Measurements from ENCODE around the gene ACP7. TPM values are rescaled to one million over a fixed set of nuclear protein-coding genes. Genes with fewer than 3 reads are reported as not detected.
A peak's percentile ranks its signal among the peaks of the same experiment; 100 is the strongest.

Gene ACP7
- total RNA-seq, 1 experiment from 2014 or later = 0.11 TPM

DNA sequence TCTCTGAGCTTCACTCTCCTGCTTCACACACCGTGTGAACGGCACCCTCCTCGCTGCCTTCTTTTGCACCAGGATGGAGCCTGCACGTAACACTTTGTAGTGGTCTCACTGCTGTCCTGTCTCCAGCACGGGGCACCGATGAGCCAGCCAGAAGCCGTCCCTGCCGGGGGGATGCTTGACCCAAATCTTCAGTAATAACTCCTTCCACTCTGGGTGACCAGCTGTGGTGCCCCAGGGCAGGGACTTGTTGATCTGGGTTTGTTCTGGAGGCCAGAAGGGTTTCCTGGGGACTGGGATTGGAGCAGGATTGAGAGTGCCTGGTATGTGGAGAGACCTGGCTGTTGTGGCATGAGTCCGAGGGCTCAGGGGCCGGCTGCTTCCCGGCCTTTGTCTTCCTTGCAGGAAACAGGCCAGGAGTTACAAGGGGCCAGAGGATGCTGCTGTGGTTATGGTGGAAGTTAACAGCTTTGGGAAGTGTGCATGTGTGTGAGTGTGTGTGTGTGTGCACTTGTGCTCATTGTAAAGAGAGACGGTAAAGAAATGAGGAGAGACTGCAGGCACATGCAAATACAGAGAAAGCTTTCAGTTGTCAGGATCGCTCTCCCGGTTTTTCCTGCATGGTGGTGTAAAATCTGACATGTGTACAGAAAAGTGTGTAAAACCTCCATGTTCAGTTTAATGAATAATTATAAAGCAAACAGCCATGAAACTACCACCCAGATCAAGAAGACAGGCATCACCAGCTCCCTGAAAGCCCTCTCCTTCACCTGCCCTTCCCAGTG, 60.3 kb downstream of the ACP7 start (continued):
- TF ChIP-seq CREB1 (CRISPR knock-in tag; IDR thresholded peaks at IDR 0.05) (no peak), NFE2L1 (CRISPR knock-in tag; IDR thresholded peaks at IDR 0.05) (no peak)

GRCh38 chr19:39145180-39145953, 61.2 kb downstream of the ACP7 start:
- TF ChIP-seq CDX4 (CRISPR knock-in tag; IDR thresholded peaks at IDR 0.05; ENCODE audit: borderline replicate concordance) (no peak), ATF3 (CRISPR knock-in tag; conservative IDR thresholded peaks at IDR 0.05) (no peak), TCF7 (CRISPR knock-in tag; IDR thresholded peaks at IDR 0.05; ENCODE audit: low read depth) (no peak), EMX1 (CRISPR knock-in tag; IDR thresholded peaks at IDR 0.05) (no peak), STAT6 (CRISPR knock-in tag; conservative IDR thresholded peaks at IDR 0.05; ENCODE audit: low read depth) (no peak), NFE2L1 (CRISPR knock-in tag; IDR thresholded peaks at IDR 0.05) (no peak), ZNF416 (CRISPR knock-in tag; IDR thresholded peaks at IDR 0.05) (no peak), SP1 (CRISPR knock-in tag; conservative IDR thresholded peaks at IDR 0.05) (no peak), MYBL2 (CRISPR knock-in tag; IDR thresholded peaks at IDR 0.05) (no peak)
- TF ChIP-seq, protein P1, sequence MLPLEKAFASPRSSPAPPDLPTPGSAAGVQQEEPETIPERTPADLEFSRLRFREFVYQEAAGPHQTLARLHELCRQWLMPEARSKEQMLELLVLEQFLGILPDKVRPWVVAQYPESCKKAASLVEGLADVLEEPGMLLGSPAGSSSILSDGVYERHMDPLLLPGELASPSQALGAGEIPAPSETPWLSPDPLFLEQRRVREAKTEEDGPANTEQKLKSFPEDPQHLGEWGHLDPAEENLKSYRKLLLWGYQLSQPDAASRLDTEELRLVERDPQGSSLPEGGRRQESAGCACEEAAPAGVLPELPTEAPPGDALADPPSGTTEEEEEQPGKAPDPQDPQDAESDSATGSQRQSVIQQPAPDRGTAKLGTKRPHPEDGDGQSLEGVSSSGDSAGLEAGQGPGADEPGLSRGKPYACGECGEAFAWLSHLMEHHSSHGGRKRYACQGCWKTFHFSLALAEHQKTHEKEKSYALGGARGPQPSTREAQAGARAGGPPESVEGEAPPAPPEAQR (CRISPR knock-in tag; IDR thresholded peaks at IDR 0.05) = no peak
- ATAC-seq (no peak), DNase-seq (ENCODE audit: low spot score) (no peak)
- peaks cover 59% of the 10 kb centered on the region for H3K4me1 Mint-ChIP-seq
- ChIA-PET CTCF (interaction anchor here (0.6 to 3.0 kb wide), 12 partner anchors 10 to 166 kb away, joined by 3 to 21 read pairs (median 6); no protein-coding TSS in a partner anchor), POLR2A (interaction anchor here (0.6 to 2.5 kb wide), 3 partner anchors 11 to 110 kb away, joined by 3 to 9 read pairs (median 4); no protein-coding TSS in a partner anchor)
- peaks cover 6% of the 10 kb centered on the region for H3K9me3 Mint-ChIP-seq
- no peak overlapping the region for H3K27ac Mint-ChIP-seq
- peaks cover 7% of the 10 kb centered on the region for H3K36me3 Mint-ChIP-seq
- H3K4me3 Mint-ChIP-seq = no peak overlapping the region
- H3K27me3 Mint-ChIP-seq (ENCODE audit: low read depth) = no peaks in the 10 kb centered on the region

DNA sequence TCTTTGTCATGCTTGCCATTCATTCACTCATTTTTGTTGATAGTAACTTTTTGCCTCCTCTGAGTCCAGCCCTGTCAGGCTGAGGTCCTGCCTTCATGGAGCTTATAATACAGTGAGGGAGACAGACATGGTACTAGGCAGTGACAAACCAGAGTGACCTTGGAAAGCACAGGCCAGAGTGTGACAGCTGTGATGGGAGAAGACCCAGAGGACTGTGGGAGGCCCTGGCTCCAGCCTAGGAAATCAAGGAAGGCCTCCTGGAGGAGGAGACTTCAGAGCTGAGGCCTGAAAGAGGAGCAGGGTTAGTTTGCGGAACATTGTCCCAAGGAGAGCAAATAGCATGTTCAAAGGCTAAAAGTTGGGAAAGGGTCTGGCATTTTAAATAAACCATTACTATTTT, 61.9 kb downstream of the ACP7 start:
- no peak overlapping the region for H3K4me3 Mint-ChIP-seq
- peak overlapping the region; percentile 60; the same call in 1 of the 2 replicates for H3K27ac Mint-ChIP-seq
- H3K27me3 Mint-ChIP-seq (ENCODE audit: low read depth) = no peaks in the 10 kb centered on the region
- no peak for ATAC-seq
- peaks cover 52% of the 10 kb centered on the region for H3K4me1 Mint-ChIP-seq
- CTCF ChIA-PET = interaction anchor here (0.8 to 3.0 kb wide), 10 partner anchors 9 to 165 kb away, joined by 3 to 21 read pairs (median 8); no protein-coding TSS in a partner anchor
- peaks cover 6% of the 10 kb centered on the region for H3K9me3 Mint-ChIP-seq
- POLR2A ChIA-PET = interaction anchor here (0.6 to 2.5 kb wide), 2 partner anchors 10 to 110 kb away, joined by 4 to 9 read pairs; no protein-coding TSS in a partner anchor
- peaks cover 7% of the 10 kb centered on the region for H3K36me3 Mint-ChIP-seq
- no peak for DNase-seq (ENCODE audit: low spot score)
- TF ChIP-seq ESRRA (CRISPR knock-in tag; IDR thresholded peaks at IDR 0.05; ENCODE audit: borderline replicate concordance) (no peak), NR1H2 (CRISPR knock-in tag; IDR thresholded peaks at IDR 0.05) (no peak), ZNF121 (CRISPR knock-in tag; IDR thresholded peaks at IDR 0.05) (no peak), NR2C2 (CRISPR knock-in tag; IDR thresholded peaks at IDR 0.05) (no peak), RORB (CRISPR knock-in tag; IDR thresholded peaks at IDR 0.05) (no peak), SP1 (CRISPR knock-in tag; conservative IDR thresholded peaks at IDR 0.05) (no peak), USF1 (CRISPR knock-in tag; IDR thresholded peaks at IDR 0.05) (no peak), ZNF138 (CRISPR knock-in tag; conservative IDR thresholded peaks at IDR 0.05) (no peak), HMGA2 (CRISPR knock-in tag; IDR thresholded peaks at IDR 0.05) (no peak), JAZF1 (CRISPR knock-in tag; IDR thresholded peaks at IDR 0.05) (no peak), ZNF317 (CRISPR knock-in tag; IDR thresholded peaks at IDR 0.05; ENCODE audit: borderline replicate concordance, low read depth) (no peak)
